GM21576 (cell line): ENCODE data around the gene CD93.

Source experiments
- ATAC-seq: cut with Tn5 transposase; IDR thresholded peaks from one replicate; pipeline ENCODE4 v1.9.1; 2021; ENCODE audit warnings: mild to moderate bottlenecking, moderate library complexity; ENCODE audit not compliant: unreplicated experiment

Gene CD93

GRCh38 chr20:23100720-23101107, 14.6 kb upstream of the CD93 start:
- ATAC-seq: no peak

GRCh38 chr20:23099791-23100719, 13.9 kb upstream of the CD93 start:
- no peak for ATAC-seq

DNA sequence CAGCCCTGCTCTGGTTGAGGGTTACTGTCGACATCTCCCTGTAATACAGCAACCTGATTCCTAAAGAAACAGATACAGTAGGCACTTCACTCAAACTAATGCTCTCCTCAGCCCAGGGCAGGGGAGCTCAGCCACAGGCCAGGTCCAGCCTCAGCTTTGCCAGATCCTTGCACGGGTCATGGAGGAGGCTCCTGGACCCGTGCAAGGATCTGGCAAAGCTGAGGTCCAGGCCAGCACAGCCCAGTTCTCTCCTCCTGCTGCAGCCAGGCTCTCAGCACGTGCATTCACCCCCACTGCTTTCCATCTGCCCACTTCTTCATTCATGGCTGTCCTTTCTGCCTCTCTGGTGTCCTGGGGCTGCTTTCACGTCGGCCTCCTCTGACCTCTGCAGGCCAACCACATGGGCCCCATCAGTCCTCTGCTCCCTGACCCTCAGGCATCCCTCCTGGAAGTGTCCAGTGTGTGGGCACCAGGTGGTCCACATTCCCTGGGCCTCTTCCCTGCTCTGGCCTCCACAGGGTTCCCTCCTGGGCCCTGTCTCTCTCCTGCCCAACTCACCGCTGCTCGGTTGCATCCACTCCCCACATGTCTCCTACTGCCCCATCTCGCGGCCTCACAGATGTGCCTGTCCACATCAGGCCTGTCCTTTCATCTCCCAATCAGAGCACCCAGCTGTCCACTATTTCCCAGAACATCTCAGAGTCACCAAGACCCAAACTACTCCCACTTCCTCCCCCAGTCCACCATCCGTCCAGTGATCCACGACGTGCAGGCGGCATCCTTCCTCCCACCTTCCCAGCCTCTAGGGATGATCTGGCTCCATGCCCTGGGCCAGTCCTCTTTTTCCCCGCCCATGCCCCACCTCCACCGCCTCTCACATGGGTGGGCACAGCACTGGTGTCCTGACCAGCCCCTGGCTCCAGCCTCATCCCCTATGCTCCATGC, 11.8 kb upstream of the CD93 start:
- no peak for ATAC-seq

DNA sequence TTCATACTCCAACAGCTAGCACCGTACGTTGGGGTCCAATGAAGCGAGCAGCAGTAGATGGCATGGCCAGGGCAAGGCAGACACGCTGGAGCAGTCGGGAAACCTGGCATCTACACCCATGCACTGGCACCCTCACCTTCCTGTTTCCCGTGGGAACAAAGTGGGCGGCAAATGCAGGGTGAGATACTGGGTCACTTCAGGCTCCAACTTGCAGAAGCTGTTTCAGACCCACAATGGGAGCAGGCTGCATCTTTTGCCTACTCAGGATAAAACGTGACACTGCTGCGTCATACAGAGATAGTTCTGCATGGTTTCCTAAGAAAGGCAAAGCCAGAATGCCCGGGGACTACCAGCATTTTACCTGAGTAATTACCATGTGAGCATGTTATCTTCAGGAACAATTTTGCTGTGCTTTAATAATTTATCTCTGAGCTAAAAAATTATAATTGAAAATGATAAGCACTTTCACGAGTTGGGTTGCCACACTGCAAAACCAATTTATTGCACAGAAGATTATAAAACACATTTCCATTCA, 10.9 kb upstream of the CD93 start:
- no peak for ATAC-seq

DNA sequence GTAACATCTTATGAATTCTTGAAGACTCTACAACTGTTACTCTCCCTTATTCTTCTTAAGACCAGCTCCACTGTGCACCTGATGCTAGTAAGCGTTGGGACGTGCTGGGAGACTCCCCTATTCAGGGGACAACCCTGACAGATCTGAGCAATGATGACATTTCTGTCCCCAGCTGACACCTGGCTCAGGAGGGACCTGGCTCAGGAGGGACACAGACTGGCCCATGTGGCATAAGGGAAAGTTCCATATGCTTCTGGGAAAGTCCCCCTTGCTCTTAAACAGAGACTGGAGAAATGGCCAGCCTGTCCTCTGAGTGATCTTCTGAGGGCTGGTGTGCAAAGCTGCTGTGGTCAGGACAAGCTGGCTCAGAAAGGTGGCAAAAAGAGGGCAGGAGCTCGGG, 10.0 kb upstream of the CD93 start:
- ATAC-seq: no peak

DNA sequence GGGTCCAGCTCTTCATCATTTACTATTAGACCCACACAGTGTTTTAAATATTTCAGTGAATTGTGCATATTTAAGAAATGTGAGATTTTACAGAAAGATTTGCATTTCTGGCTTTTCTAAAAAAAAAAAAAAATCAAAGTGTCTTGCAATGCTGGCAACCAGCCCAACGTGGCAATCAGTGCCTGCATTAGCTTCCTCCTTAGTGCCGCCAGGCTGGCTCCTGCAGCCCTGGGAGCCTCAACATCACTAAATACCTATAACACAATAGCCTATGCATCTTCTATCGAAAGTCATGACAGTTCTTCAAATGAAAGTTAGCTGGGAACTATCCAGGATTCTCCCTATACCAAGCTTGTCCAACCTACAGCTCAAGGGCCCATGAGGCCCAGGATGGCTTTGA, 9.4 kb upstream of the CD93 start:
- ATAC-seq: no peak

DNA sequence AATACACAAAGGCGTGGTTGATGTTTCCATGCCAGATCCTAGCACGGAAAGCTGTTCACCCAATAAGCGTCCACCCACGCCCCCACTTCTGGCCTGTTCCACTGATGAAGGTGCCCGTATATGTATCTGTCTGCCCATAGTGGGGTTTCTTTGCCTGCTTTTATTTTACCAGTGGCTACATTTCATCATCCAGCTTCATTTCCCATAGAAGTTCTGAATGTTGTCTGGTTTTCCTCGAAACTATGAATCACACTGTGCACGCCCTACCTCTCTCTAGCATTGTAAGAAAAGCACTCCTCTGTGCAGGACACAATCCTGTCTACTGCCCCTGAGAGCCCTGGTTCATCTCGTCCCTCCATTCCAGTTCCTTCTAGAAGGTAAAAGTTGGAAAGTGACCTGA, 8.8 kb upstream of the CD93 start:
- no peak for ATAC-seq

GRCh38 chr20:23094213-23094896, 8.2 kb upstream of the CD93 start:
- no peak for ATAC-seq

DNA sequence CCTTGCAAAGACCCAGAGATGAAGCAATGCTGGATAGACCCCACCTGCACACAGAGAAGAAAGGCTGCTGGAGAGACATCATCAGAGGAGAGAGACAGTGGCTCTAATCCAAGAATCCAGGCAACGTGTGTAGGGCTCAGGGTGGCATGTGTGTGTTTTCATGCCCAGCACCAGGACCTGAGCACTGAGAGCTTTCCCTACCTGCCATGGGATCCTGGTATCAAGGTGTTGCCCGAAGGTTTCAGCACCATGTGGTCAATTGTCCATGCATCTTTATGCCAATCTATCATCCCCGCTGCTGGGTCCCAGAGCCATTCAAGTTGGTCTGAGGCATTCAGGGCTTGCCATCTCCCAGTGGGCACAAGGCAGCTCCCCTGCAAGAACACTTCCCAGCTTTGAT, 7.5 kb upstream of the CD93 start:
- no peak for ATAC-seq

GRCh38 chr20:23092861-23093495, 6.9 kb upstream of the CD93 start:
- no peak for ATAC-seq

DNA sequence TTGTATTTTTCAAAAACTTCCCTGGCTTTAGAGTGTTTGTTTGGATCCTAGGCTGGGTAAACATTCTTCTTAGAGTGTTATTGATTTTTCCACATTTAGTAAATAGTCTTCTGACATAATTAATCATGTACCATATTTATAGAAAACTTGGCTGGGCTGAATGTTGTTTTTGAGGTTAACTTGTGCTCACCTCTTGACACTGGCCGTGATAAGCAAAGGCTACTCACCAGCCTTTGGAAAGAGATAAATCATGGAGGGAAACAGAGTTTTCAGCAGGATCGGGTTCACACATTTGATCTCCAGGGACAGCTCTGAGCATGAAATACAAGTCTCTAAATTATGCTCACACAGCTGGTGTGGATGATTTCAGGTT, 6.2 kb upstream of the CD93 start:
- no peak for ATAC-seq

GRCh38 chr20:23091721-23092383, 5.7 kb upstream of the CD93 start:
- ATAC-seq: no peak

DNA sequence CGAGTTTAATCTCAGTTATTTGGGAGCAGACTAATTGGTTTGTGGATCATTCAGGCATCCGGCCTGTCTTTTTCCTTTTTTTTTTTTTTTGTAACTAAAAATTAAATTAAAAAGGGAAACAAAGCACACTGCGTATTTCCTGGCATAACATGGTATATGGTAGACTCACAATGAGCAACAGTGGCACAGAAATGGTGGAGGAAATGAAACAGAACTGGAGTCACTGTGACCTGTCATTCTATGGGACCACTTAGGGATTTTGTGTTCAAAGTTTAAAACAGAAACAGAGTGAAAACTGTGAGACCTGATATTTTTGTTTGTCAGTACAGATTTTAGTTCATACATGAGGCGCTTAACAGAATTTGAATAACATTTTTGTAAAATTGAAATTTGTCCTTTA, 4.8 kb upstream of the CD93 start:
- ATAC-seq: no peak

GRCh38 chr20:23090147-23090546, 4.0 kb upstream of the CD93 start:
- ATAC-seq: no peak

DNA sequence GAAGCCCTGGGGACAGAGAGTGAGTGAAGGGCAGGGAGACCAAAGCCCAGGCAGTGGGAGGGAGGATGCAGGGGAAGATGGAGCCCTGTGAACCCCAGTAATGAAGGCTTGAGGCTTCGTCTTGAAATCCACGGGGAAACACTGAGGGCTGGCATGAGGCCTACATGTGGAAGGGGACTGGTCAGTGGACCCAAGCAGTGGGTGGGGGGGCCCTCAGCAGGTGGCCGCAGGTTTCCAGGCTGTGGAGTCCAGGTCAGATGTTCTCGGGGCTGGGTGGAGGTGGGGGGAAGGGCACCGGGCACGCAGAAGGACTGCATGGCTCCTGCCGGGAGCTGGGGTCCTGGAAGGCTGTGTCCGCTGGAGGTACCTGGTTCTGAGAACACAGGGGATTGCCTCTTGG, 2.7 kb upstream of the CD93 start:
- no peak for ATAC-seq

- ATAC-seq: no peak
These were observed 1.6 kb upstream of the CD93 start for GRCh38 chr20:23087587-23088251.

DNA sequence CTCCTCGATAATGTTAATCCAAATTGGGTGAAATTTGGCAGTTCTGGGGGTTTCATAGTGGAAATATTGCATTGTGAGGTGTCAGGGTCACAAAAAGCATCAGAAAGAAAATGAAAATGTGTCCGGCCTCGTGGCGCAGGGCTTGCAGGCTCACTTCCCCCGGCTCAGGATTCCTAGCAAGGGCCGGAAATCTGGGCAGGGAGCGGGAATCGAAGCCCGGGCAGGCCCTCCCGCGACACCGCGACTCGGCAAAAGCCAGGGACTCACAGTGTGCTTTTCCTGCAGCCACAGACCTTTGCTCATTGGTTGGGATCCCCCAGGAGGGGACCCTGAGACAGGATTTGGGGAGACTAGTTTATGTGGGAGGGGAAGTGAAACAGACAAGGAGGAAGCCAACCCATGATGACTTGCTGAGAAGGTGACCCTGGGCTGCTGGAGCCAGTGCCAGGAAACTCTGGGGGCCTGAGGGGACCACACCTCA, 847 bp upstream of the CD93 start:
- ATAC-seq: no peak

DNA sequence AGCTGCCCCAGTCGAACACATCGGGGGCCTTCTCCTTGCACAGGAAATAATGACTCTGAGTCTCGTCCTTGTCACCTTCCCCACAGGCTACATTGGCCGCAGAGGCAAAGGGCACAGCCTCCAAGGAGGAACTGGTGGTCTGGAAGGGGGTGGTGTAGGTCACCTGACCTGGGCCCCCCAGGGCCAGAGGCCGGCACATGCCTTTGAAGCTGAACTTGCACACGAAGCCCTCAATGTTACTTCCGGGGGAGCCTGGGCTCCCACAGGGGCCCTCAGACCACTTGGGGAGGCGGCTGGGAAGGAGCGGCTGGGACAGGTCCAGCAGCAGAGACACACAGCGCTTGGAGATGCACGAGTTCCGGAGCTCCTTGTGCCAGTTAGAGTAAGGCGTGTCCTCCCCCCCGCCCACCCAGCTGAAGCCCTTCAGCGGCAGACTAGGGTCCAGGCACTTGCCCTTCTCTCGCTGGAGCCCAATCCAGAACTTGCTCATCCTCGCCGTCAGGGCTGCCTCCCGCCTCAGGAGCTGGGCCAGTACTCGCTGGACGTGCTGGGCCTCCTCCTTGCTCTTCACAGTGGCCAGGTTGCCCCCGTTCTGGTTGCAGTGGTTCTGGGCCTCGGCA, 578 bp downstream of the CD93 start:
- no peak for ATAC-seq

DNA sequence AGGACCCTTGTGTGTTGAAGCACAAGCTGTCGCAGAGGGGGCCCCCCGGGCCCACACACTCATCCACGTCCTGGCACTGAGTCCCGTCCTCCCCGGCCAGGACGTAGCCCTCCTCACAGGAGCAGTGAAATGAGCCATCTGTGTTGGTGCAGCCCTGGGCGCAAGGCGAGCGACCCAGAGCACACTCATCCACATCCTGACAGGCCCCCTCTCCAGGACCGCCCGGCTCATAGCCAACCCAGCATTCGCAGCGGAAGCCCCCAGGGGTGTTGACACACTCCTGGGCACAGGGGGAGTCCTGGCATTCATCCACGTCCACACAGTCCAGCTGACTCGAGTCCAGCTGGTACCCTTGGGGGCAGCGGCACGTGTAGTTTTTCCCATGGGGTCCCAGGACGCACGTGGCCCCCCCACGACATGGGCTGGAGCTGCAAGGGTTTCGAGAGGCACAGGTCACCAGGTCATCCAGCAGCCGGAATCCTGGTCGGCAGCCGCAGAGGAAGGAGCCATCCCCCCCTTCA, 1.2 kb downstream of the CD93 start:
- no peak for ATAC-seq
